Central memory CD8-positive, alpha-beta T cell (primary cell): ENCODE results near the gene TNRC18.
A peak's percentile ranks its signal among the peaks of the same experiment; 100 is the strongest.
"Not testable (repeated sequence)": the region's sequence is repeated elsewhere in the genome, so short reads cannot be mapped to it uniquely, and the experiment has no call there.

Experiments
- ATAC-seq: fragments of 150-1000 bp; cut with Tn5 transposase; replicated peaks from 2 replicates; pipeline ENCODE4 v1.10.0; 2022; ENCODE audit warnings: mild to moderate bottlenecking, moderate FRiP score, moderate number of reproducible peaks; ENCODE audit not compliant: poor library complexity, severe bottlenecking; ENCODE audit errors: extremely low read depth
- DNase-seq, 2 donors: peaks; one replicate each; pipeline ENCODE4 v3.0.0; 2021; ENCODE audit warnings: low spot score in 2 of 2
- H3K27ac Mint-ChIP-seq: one replicate; pipeline ENCODE4 v1.8.0; 2022; ENCODE audit warnings: low read depth, mild to moderate bottlenecking, moderate library complexity, mixed read lengths
- H3K27me3 Mint-ChIP-seq: one replicate; pipeline ENCODE4 v1.8.0; 2022; ENCODE audit warnings: mixed read lengths
- H3K36me3 Mint-ChIP-seq: one replicate; pipeline ENCODE4 v1.8.0; 2022; ENCODE audit warnings: mild to moderate bottlenecking, moderate library complexity, mixed read lengths; ENCODE audit not compliant: insufficient read depth
- H3K4me1 Mint-ChIP-seq: one replicate; pipeline ENCODE4 v1.8.0; 2022; ENCODE audit warnings: mixed read lengths
- H3K4me3 Mint-ChIP-seq: one replicate; pipeline ENCODE4 v1.8.0; 2022; ENCODE audit warnings: mild to moderate bottlenecking, moderate library complexity, mixed read lengths
- H3K9me3 Mint-ChIP-seq: one replicate; pipeline ENCODE4 v1.8.0; 2022; ENCODE audit warnings: mixed read lengths

TNRC18 gene

DNA sequence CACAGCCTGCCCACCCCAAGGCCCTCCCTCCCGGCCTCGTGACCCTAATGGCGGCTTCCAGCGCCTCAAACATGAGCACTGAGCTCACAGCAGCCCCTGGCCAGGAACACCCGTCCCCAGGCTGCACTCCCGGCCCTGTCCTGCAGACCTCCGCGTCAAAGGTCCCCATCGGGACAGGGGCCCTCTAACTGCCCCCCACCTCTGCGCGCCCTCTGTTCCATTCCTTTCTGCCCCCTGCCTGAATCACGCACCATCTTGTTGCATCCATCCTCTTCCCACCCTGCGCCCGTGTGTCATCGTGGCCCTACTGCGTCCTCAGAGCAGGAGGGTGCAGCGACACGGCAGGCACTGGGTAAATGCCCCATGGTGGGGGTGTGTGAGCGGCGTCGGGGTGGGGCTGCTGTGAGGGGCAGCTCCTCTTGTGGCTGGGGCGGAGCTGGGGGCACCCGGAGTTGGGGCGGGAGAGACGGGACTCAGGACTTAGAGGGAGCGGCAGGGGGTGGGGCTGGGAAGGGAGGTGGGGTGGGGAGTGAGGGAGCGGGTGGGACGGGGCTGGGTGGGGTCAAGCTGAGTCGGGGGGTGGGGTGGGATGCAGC is 127.5 kb downstream of the TNRC18 start:
- Mint-ChIP-seq H3K27me3 (no peaks in the 10 kb centered on the region), H3K36me3 (peaks cover 2% of the 10 kb centered on the region), H3K4me1 (peaks cover 8% of the 10 kb centered on the region), H3K27ac (no peak overlapping the region), H3K4me3 (peak overlapping the region; percentile 30), H3K9me3 (peaks cover 6% of the 10 kb centered on the region)
- DNase-seq (no peak), ATAC-seq (no peak)

DNA sequence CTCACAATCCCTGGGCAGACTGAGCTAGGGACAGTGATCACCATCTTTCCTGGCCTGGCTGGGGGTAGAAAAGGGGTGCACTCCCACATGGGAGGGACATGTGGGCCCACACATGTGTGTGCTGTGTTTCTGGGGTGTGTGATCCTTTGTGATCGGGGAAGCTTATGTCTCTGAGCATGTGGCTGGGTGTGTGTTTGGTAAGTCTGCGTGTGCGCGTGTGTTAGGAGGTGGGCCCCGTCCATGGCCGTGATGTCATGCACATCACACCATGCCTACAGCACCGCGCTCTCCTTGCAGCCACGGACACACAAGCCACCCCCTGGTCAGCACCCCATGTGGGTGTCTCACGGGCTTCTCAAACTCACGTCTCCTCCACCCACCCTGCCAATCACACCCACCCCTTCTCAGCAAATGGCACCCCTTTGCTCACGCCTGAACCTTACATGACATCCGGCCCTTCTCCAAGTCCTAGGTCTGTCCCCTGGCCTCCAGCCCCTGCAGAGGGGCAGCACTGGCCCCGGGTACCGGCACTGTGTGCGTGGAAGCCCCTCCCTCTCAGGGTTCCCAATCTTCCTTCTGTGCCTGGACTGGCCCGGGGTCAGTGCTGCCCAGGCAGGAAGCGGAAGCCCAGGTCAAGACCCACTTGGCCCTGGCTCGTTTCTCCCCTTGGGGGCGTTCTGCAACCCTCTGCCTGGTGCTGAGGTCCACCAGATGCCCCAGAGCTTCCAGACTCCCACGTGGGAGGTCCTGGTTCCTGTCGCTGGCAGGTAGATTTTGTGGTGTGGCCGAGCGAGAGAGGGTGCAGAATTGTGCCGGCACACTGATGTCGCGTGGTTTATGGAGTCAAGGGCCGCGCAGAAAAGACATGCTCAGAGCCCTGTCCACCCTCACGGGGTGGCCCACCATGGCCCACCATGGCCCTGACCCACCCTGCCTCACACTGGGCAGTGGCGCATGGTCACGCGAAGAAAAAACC is 128.3 kb downstream of the TNRC18 start:
- peak overlapping the region; percentile 30 for H3K4me3 Mint-ChIP-seq
- peaks cover 8% of the 10 kb centered on the region for H3K4me1 Mint-ChIP-seq
- H3K9me3 Mint-ChIP-seq: peaks cover 6% of the 10 kb centered on the region
- no peak overlapping the region for H3K27ac Mint-ChIP-seq
- DNase-seq (no peak), ATAC-seq (no peak)
- no peaks in the 10 kb centered on the region for H3K27me3 Mint-ChIP-seq
- H3K36me3 Mint-ChIP-seq: peaks cover 2% of the 10 kb centered on the region

- ATAC-seq: no peak
- Mint-ChIP-seq H3K27me3 (no peaks in the 10 kb centered on the region), H3K9me3 (peaks cover 6% of the 10 kb centered on the region), H3K36me3 (peaks cover 2% of the 10 kb centered on the region), H3K4me1 (peaks cover 8% of the 10 kb centered on the region), H3K27ac (no peak overlapping the region), H3K4me3 (no peak overlapping the region)
- DNase-seq: no peak
Observed at GRCh38 chr7:5294169-5294987, 129.3 kb downstream of the TNRC18 start.

DNA sequence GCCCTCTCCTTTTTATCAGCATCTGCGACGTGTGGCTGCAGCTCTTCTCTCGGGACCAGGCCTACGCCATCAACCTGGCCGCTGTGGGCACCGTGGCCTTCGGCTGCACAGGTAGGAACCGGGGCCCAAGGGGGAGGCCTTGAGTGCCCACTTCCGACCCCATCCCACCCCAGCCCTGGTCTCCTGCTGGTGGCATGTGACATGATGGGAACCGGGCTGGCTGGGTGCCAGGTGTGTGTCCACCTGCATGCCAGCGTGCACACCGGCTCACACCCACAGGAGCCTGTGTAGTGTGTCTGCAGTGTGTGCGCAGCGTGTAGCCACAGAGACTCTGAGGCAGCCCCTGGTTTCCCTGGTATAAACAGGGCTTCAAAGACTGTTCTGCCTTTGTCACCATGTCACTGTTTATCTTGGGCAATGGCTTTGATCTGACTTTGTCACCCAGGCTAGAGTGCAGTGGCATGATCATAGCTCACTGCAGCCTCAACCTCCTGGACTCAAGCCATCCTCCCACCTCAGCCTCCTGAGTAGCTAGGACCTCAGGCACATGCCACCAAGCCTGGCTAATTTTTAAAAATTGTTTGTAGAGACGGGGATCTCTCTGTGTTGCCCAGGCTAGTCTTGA is 131.8 kb downstream of the TNRC18 start:
- H3K27ac Mint-ChIP-seq: peak overlapping the region; percentile 74
- not testable (repeated sequence) for H3K9me3 Mint-ChIP-seq, H3K27me3 Mint-ChIP-seq, ATAC-seq, H3K36me3 Mint-ChIP-seq, DNase-seq, H3K4me3 Mint-ChIP-seq, H3K4me1 Mint-ChIP-seq

DNA sequence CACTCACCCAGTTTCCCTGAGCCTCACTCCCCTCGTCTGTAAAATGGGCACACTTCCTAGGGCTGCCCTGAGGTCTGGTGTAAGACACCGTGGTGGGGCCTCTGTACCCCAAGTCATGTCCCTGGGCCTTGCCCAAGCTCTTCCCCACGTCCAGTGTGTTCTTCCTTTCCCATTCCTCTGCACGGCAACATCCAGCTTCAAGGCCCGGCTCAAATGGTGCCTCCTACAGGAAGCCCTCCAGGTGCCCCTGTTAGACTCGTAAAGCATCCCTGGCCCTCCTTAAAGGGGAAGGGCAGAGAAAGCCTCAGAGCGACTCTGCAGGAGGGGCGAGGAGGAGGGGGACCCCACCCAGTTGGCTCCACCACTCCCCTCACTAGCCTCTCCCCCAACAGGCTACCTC is 132.3 kb downstream of the TNRC18 start:
- Mint-ChIP-seq H3K4me1 (no peaks in the 10 kb centered on the region), H3K4me3 (no peak overlapping the region), H3K27ac (peak overlapping the region; percentile 74), H3K36me3 (no peaks in the 10 kb centered on the region), H3K9me3 (peaks cover 6% of the 10 kb centered on the region), H3K27me3 (peaks cover 9% of the 10 kb centered on the region)
- ATAC-seq (no peak), DNase-seq (no peak)

GRCh38 chr7:5289355-5289754 is 134.3 kb downstream of the TNRC18 start:
- Mint-ChIP-seq H3K27ac (no peak overlapping the region), H3K4me3 (no peak overlapping the region), H3K9me3 (no peaks in the 10 kb centered on the region), H3K36me3 (no peaks in the 10 kb centered on the region), H3K4me1 (no peaks in the 10 kb centered on the region), H3K27me3 (peaks cover 13% of the 10 kb centered on the region)
- ATAC-seq: no peak
- DNase-seq: no peak

- H3K4me1 Mint-ChIP-seq, H3K27ac Mint-ChIP-seq, ATAC-seq, H3K9me3 Mint-ChIP-seq, DNase-seq, H3K36me3 Mint-ChIP-seq, H3K4me3 Mint-ChIP-seq: not testable (repeated sequence)
- peaks cover 18% of the 10 kb centered on the region for H3K27me3 Mint-ChIP-seq
Observed at GRCh38 chr7:5288560-5288959, 135.1 kb downstream of the TNRC18 start.

DNA sequence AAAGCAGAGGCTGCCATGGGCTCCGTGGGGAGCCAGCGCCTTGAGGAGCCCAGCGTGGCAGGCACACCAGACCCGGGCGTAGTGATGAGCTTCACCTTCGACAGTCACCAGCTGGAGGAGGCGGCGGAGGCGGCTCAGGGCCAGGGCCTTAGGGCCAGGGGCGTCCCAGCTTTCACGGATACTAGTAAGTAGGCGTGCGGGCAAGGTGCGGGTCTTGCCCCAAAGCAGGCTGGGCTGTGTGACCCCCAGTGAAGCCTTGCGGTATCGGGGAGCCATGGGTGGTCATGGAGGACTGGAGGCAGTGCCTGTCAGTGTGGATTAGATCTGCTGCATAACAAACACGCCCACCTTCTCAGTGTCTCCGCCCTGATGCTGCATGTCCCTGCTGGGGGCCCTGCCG is 135.8 kb downstream of the TNRC18 start:
- no peaks in the 10 kb centered on the region for H3K36me3 Mint-ChIP-seq
- no peak for ATAC-seq
- no peak overlapping the region for H3K4me3 Mint-ChIP-seq
- no peaks in the 10 kb centered on the region for H3K4me1 Mint-ChIP-seq
- H3K9me3 Mint-ChIP-seq: no peaks in the 10 kb centered on the region
- peaks cover 18% of the 10 kb centered on the region for H3K27me3 Mint-ChIP-seq
- no peak for DNase-seq
- no peak overlapping the region for H3K27ac Mint-ChIP-seq

GRCh38 chr7:5287373-5287772 is 136.3 kb downstream of the TNRC18 start:
- H3K4me1 Mint-ChIP-seq, H3K36me3 Mint-ChIP-seq, ATAC-seq, H3K4me3 Mint-ChIP-seq, H3K9me3 Mint-ChIP-seq, DNase-seq, H3K27ac Mint-ChIP-seq: not testable (repeated sequence)
- H3K27me3 Mint-ChIP-seq: peaks cover 18% of the 10 kb centered on the region

DNA sequence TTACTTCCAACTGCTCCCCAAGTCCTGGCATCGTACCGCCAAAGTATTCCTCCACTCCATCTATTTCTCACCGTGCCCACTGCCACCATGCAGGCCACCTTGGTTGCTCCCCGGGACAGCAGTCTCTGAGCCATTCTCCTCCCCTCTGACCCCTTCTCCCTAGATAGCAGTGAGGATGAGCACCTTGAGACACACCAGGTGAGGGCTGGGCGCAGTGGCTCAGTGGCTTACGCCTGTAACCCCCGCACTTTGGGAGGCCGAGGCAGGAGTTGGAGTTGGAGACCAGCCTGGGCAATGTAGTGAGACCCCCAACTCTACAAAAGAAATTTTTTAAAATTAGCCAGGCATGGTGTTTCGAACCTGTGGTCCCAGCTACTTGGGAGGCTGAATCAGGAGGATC is 136.7 kb downstream of the TNRC18 start:
- no peak overlapping the region for H3K4me3 Mint-ChIP-seq
- no peaks in the 10 kb centered on the region for H3K36me3 Mint-ChIP-seq
- no peak overlapping the region for H3K27ac Mint-ChIP-seq
- no peaks in the 10 kb centered on the region for H3K4me1 Mint-ChIP-seq
- no peaks in the 10 kb centered on the region for H3K9me3 Mint-ChIP-seq
- H3K27me3 Mint-ChIP-seq: peaks cover 18% of the 10 kb centered on the region
- DNase-seq (no peak), ATAC-seq (no peak)

GRCh38 chr7:5284304-5285281 is 139.0 kb downstream of the TNRC18 start:
- no peak for DNase-seq
- no peak for ATAC-seq
- H3K4me1 Mint-ChIP-seq: no peaks in the 10 kb centered on the region
- peak overlapping the region; percentile 46 for H3K4me3 Mint-ChIP-seq
- no peaks in the 10 kb centered on the region for H3K9me3 Mint-ChIP-seq
- no peak overlapping the region for H3K27ac Mint-ChIP-seq
- no peaks in the 10 kb centered on the region for H3K36me3 Mint-ChIP-seq
- peaks cover 35% of the 10 kb centered on the region for H3K27me3 Mint-ChIP-seq
